ENCODE data around the gene SLC16A8.

The SLC16A8 gene

DNA sequence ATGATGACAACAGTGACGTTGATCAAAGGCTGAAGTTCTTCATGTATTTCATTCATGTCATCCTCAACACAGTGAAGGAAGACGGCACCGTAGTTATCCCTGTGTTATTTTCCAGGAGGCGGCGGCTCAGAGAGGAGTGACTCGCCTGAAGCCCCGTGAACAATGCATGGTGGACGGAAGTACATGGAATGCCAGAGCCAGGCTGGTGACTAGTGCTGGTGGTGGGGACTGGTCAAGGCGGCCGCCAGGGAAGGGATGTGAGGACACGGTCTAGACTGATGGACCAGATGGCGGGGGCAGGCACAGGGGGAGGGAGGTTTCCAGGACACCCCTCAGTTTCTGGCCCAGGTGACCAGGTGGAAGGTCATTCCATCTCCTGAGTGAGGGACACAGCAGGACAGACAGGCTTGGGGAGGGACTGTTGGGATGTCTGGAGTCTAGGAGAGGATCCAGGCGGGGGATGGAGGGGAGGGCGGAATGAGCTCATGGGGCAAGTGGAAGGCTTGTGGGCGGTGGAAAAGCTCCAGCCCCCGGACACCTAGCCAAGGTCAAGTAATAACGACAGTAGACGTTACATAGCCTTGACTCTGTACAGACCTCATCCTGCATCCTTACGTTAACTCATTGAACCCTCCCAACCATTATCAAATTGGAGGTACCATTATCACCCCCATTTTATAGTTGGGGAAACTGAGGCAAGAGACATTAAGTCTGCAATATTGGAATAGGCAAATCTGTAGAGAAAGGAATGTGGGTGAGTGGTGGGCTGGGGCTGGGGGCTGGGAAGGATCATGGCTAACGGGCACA, 42.8 kb downstream of the SLC16A8 start:
- no CpG with 5 or more reads among the region's 20 CpGs for WGBS, 2 donors (ENCODE audit: extremely low coverage in 2 of 2, insufficient read length in 2 of 2, insufficient replicate concordance in 1 of 2)
- Histone ChIP-seq H3K9me3 (replicated peaks in 1 of 2; ENCODE audit: control insufficient read depth in 2 of 2, insufficient read depth in 1 of 2, low read depth in 1 of 2, low read length in 2 of 2) (no peaks in the 10 kb centered on the region), H3K36me3 (replicated peaks in 1 of 2; ENCODE audit: control insufficient read depth in 2 of 2, insufficient read depth in 2 of 2, low read length in 2 of 2) (no peaks in the 10 kb centered on the region), H3K27ac (replicated peaks; ENCODE audit: low read length) (no peak overlapping the region), H3K4me1 (ENCODE audit: control insufficient read depth in 2 of 2, insufficient read depth in 1 of 2, low read depth in 1 of 2, low read length in 2 of 2) (peaks cover 7 to 10% of the 10 kb centered on the region in 2 donors), H2BK15ac (ENCODE audit: low read length) (no peak overlapping the region), H4K8ac (ENCODE audit: low read depth, low read length) (no peak overlapping the region), H2AK5ac (ENCODE audit: low read depth, low read length) (peak overlapping the region; percentile 73), H3K14ac (ENCODE audit: low read length) (no peak overlapping the region), H3K4ac (ENCODE audit: low read length) (no peak overlapping the region), H2BK12ac (ENCODE audit: low read length) (no peak overlapping the region), H3K27me3 (ENCODE audit: control insufficient read depth in 3 of 3, insufficient read depth in 3 of 3, low read depth in 1 of 3, low read length in 3 of 3) (no peaks in the 10 kb centered on the region), H3K4me2 (ENCODE audit: insufficient read depth, low read length, poor library complexity, severe bottlenecking) (no peak overlapping the region), H4K91ac (ENCODE audit: low read depth, low read length, poor library complexity) (no peak overlapping the region), H3K18ac (ENCODE audit: low read length) (peak overlapping the region; percentile 57), H3K79me1 (ENCODE audit: low read depth, low read length) (no peaks in the 10 kb centered on the region), H2AFZ (ENCODE audit: low read length) (no peak overlapping the region), H2BK5ac (ENCODE audit: low read length) (no peak overlapping the region), H3K23ac (ENCODE audit: low read depth, low read length, poor library complexity) (no peak overlapping the region), H2BK120ac (ENCODE audit: low read depth, low read length) (no peak overlapping the region), H3K4me3 (ENCODE audit: low read length in 2 of 2) (no peak overlapping the region), H3K9ac (ENCODE audit: low read depth, low read length, poor library complexity) (peak overlapping the region; percentile 18)
- no peak for DNase-seq (ENCODE audit: low spot score)

DNA sequence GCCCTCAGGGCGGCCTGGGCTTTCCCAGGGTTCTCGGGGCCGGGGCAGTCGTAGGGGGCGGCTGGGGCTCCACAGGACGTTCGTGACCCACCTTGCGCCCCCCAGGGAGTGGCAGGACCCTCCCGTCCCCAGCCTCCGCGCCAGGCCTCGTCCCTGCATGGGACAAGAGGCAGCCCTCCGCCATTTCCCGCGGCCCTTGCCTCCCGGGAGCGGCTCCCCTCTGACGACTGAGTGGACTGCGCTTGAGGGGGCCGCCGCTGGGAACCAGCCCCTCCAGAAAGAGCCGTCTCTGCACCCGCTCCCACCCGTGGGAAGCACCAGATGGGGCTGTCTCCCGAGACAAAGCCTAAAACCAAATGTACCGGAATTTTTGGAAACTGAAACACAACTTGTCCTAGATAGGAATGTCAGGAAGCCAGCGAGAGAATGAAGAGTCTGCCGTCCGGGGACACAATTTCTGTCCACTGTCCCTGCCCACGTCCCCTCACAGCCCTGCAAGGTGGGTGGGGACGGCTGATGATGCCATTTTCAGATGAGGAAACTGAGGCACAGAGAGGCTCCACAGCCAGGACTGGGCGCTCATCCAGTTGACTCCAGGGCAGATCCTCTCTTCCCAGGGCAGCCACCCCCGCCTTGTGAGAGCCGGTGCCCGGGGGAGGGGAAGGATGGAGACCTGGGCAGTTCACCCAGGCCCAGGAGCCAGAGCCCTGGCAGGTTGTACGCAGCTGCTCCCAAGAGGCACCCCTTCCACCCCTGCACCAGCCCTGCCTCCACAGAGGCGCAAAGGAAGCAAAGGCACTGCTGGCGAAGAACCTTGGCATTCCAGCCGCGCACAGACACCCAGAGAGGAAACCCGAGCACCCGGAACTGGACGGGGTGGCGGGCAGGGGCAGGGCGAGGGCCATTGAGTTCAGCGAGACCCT, 44.8 kb downstream of the SLC16A8 start:
- Histone ChIP-seq H3K14ac (ENCODE audit: low read length) (peak overlapping the region; percentile 57), H2AK5ac (ENCODE audit: low read depth, low read length) (peak overlapping the region; percentile 94), H3K27ac (replicated peaks; ENCODE audit: low read length) (no peak overlapping the region), H4K8ac (ENCODE audit: low read depth, low read length) (no peak overlapping the region), H3K9me3 (replicated peaks in 1 of 2; ENCODE audit: control insufficient read depth in 2 of 2, insufficient read depth in 1 of 2, low read depth in 1 of 2, low read length in 2 of 2) (no peaks in the 10 kb centered on the region), H3K4me1 (ENCODE audit: control insufficient read depth in 2 of 2, insufficient read depth in 1 of 2, low read depth in 1 of 2, low read length in 2 of 2) (peaks cover 16 to 22% of the 10 kb centered on the region in 2 donors), H3K18ac (ENCODE audit: low read length) (peak overlapping the region; percentile 83), H2AFZ (ENCODE audit: low read length) (peak overlapping the region; percentile 53), H3K79me1 (ENCODE audit: low read depth, low read length) (no peaks in the 10 kb centered on the region), H3K23ac (ENCODE audit: low read depth, low read length, poor library complexity) (peak overlapping the region; percentile 39), H2BK5ac (ENCODE audit: low read length) (no peak overlapping the region), H2BK120ac (ENCODE audit: low read depth, low read length) (no peak overlapping the region), H2BK15ac (ENCODE audit: low read length) (peak overlapping the region; percentile 52), H4K91ac (ENCODE audit: low read depth, low read length, poor library complexity) (no peak overlapping the region), H3K36me3 (replicated peaks in 1 of 2; ENCODE audit: control insufficient read depth in 2 of 2, insufficient read depth in 2 of 2, low read length in 2 of 2) (no peaks in the 10 kb centered on the region), H2BK12ac (ENCODE audit: low read length) (no peak overlapping the region), H3K4ac (ENCODE audit: low read length) (no peak overlapping the region), H3K9ac (ENCODE audit: low read depth, low read length, poor library complexity) (no peak overlapping the region), H3K27me3 (ENCODE audit: control insufficient read depth in 3 of 3, insufficient read depth in 3 of 3, low read depth in 1 of 3, low read length in 3 of 3) (no peaks in the 10 kb centered on the region), H3K4me2 (ENCODE audit: insufficient read depth, low read length, poor library complexity, severe bottlenecking) (no peak overlapping the region), H3K4me3 (ENCODE audit: low read length in 2 of 2) (no peak overlapping the region)
- no CpG with 5 or more reads among the region's 46 CpGs for WGBS, 2 donors (ENCODE audit: extremely low coverage in 2 of 2, insufficient read length in 2 of 2, insufficient replicate concordance in 1 of 2)
- no peak for DNase-seq (ENCODE audit: low spot score)

DNA sequence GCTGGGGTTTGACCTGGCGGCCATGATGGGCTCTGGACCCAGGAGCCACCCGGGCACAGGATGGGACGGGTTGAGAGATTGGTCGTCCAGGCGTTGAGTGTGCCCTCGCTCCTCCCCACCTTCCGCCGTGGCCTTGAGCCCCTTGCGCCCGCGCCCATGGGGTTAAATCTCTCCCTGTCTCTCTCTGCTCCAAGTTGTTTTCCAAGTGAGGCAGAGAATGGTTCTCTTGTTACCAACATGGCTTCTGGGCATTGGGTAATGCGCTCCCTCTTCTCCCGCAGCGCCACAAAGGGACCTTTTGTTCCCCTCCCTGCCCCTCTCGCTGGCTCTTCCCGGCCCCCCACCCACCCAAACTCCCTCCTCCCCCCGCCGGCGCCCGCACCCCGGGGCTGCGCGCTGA, 45.6 kb downstream of the SLC16A8 start:
- H2AK5ac ChIP-seq (ENCODE audit: low read depth, low read length), result peak overlapping the region; percentile 14
- peaks cover 22 to 29% of the 10 kb centered on the region in 2 donors for H3K4me1 ChIP-seq (ENCODE audit: control insufficient read depth in 2 of 2, insufficient read depth in 1 of 2, low read depth in 1 of 2, low read length in 2 of 2)
- no peaks in the 10 kb centered on the region for H3K9me3 ChIP-seq (replicated peaks in 1 of 2; ENCODE audit: control insufficient read depth in 2 of 2, insufficient read depth in 1 of 2, low read depth in 1 of 2, low read length in 2 of 2)
- no peak overlapping the region for H3K27ac ChIP-seq (replicated peaks; ENCODE audit: low read length)
- no CpG with 5 or more reads among the region's 23 CpGs for WGBS, 2 donors (ENCODE audit: extremely low coverage in 2 of 2, insufficient read length in 2 of 2, insufficient replicate concordance in 1 of 2)
- H3K4ac ChIP-seq (ENCODE audit: low read length), result no peak overlapping the region
- H2BK5ac ChIP-seq (ENCODE audit: low read length), result peak overlapping the region; percentile 68
- H3K4me2 ChIP-seq (ENCODE audit: insufficient read depth, low read length, poor library complexity, severe bottlenecking), result no peak overlapping the region
- no peak overlapping the region for H2AFZ ChIP-seq (ENCODE audit: low read length)
- H4K8ac ChIP-seq (ENCODE audit: low read depth, low read length), result no peak overlapping the region
- H3K9ac ChIP-seq (ENCODE audit: low read depth, low read length, poor library complexity), result no peak overlapping the region
- H2BK120ac ChIP-seq (ENCODE audit: low read depth, low read length), result no peak overlapping the region
- no peak overlapping the region for H4K91ac ChIP-seq (ENCODE audit: low read depth, low read length, poor library complexity)
- H2BK15ac ChIP-seq (ENCODE audit: low read length), result peak overlapping the region; percentile 52
- H2BK12ac ChIP-seq (ENCODE audit: low read length), result peak overlapping the region; percentile 93
- no peak for DNase-seq (ENCODE audit: low spot score)
- no peak overlapping the region for H3K23ac ChIP-seq (ENCODE audit: low read depth, low read length, poor library complexity)
- no peak overlapping the region for H3K14ac ChIP-seq (ENCODE audit: low read length)
- no peaks in the 10 kb centered on the region for H3K36me3 ChIP-seq (replicated peaks in 1 of 2; ENCODE audit: control insufficient read depth in 2 of 2, insufficient read depth in 2 of 2, low read length in 2 of 2)
- H3K27me3 ChIP-seq (ENCODE audit: control insufficient read depth in 3 of 3, insufficient read depth in 3 of 3, low read depth in 1 of 3, low read length in 3 of 3), result no peaks in the 10 kb centered on the region
- peak overlapping the region; percentile 44 for H3K18ac ChIP-seq (ENCODE audit: low read length)
- no peak overlapping the region for H3K4me3 ChIP-seq (ENCODE audit: low read length in 2 of 2)
- no peaks in the 10 kb centered on the region for H3K79me1 ChIP-seq (ENCODE audit: low read depth, low read length)
